Activated naive CD8-positive, alpha-beta T cell (primary cell): Measurements from ENCODE around the gene BABAM2.

Source experiments
- H3K27ac Mint-ChIP-seq: one replicate; pipeline ENCODE4 v1.8.0; 2021; ENCODE audit warnings: mixed read lengths
- H3K27me3 Mint-ChIP-seq: one replicate; pipeline ENCODE4 v1.8.0; 2021; ENCODE audit warnings: mixed read lengths
- H3K36me3 Mint-ChIP-seq: one replicate; pipeline ENCODE4 v1.8.0; 2021; ENCODE audit warnings: mixed read lengths
- H3K4me1 Mint-ChIP-seq: one replicate; pipeline ENCODE4 v1.8.0; 2021; ENCODE audit warnings: low read depth, mixed read lengths
- H3K4me3 Mint-ChIP-seq: one replicate; pipeline ENCODE4 v1.8.0; 2021; ENCODE audit warnings: mild to moderate bottlenecking, mixed read lengths
- H3K9me3 Mint-ChIP-seq: one replicate; pipeline ENCODE4 v1.8.0; 2021; ENCODE audit warnings: low read depth, mixed read lengths

Gene BABAM2

GRCh38 chr2:27940090-27940671 is 49.7 kb downstream of the BABAM2 start:
- peaks cover 13% of the 10 kb centered on the region for H3K4me1 Mint-ChIP-seq
- no peaks in the 10 kb centered on the region for H3K27me3 Mint-ChIP-seq
- peaks cover 4% of the 10 kb centered on the region for H3K36me3 Mint-ChIP-seq
- no peaks in the 10 kb centered on the region for H3K9me3 Mint-ChIP-seq
- no peak overlapping the region for H3K4me3 Mint-ChIP-seq
- H3K27ac Mint-ChIP-seq = no peak overlapping the region

GRCh38 chr2:27940982-27941381 is 50.5 kb downstream of the BABAM2 start:
- Mint-ChIP-seq H3K9me3 (no peaks in the 10 kb centered on the region), H3K36me3 (peaks cover 2% of the 10 kb centered on the region), H3K27me3 (no peaks in the 10 kb centered on the region), H3K27ac (no peak overlapping the region), H3K4me1 (peaks cover 13% of the 10 kb centered on the region), H3K4me3 (no peak overlapping the region)

- H3K36me3 Mint-ChIP-seq = peaks cover 2% of the 10 kb centered on the region
- no peaks in the 10 kb centered on the region for H3K27me3 Mint-ChIP-seq
- H3K27ac Mint-ChIP-seq = no peak overlapping the region
Observed at GRCh38 chr2:27942612-27943547, 52.4 kb downstream of the BABAM2 start.

GRCh38 chr2:27946530-27947060 is 56.1 kb downstream of the BABAM2 start:
- Mint-ChIP-seq H3K4me3 (no peak overlapping the region), H3K4me1 (peaks cover 25% of the 10 kb centered on the region), H3K27ac (peak overlapping the region; percentile 51), H3K36me3 (peaks cover 5% of the 10 kb centered on the region), H3K27me3 (no peaks in the 10 kb centered on the region), H3K9me3 (no peaks in the 10 kb centered on the region)

More at GRCh38 chr2:27942612-27943547, 52.4 kb downstream of the BABAM2 start:
- H3K4me1 Mint-ChIP-seq = peaks cover 15% of the 10 kb centered on the region
- no peaks in the 10 kb centered on the region for H3K9me3 Mint-ChIP-seq
- H3K4me3 Mint-ChIP-seq = no peak overlapping the region

GRCh38 chr2:27952070-27952469 is 61.5 kb downstream of the BABAM2 start:
- Mint-ChIP-seq H3K27me3 (no peaks in the 10 kb centered on the region), H3K27ac (no peak overlapping the region)

GRCh38 chr2:27953077-27953476 is 62.5 kb downstream of the BABAM2 start:
- Mint-ChIP-seq H3K27me3 (no peaks in the 10 kb centered on the region), H3K4me1 (peaks cover 53% of the 10 kb centered on the region), H3K27ac (no peak overlapping the region), H3K9me3 (no peaks in the 10 kb centered on the region), H3K36me3 (peaks cover 14% of the 10 kb centered on the region), H3K4me3 (no peak overlapping the region)

More at GRCh38 chr2:27952070-27952469, 61.5 kb downstream of the BABAM2 start:
- Mint-ChIP-seq H3K36me3 (peaks cover 12% of the 10 kb centered on the region), H3K4me3 (no peak overlapping the region), H3K4me1 (peaks cover 50% of the 10 kb centered on the region), H3K9me3 (no peaks in the 10 kb centered on the region)

GRCh38 chr2:27954221-27954673 is 63.7 kb downstream of the BABAM2 start:
- H3K36me3 Mint-ChIP-seq = peaks cover 14% of the 10 kb centered on the region
- H3K27me3 Mint-ChIP-seq = no peaks in the 10 kb centered on the region
- H3K9me3 Mint-ChIP-seq = no peaks in the 10 kb centered on the region
- H3K4me1 Mint-ChIP-seq = peaks cover 60% of the 10 kb centered on the region
- H3K27ac Mint-ChIP-seq = peak overlapping the region; percentile 85
- no peak overlapping the region for H3K4me3 Mint-ChIP-seq

- H3K4me1 Mint-ChIP-seq = peaks cover 63% of the 10 kb centered on the region
- peak overlapping the region; percentile 12 for H3K4me3 Mint-ChIP-seq
- peaks cover 12% of the 10 kb centered on the region for H3K36me3 Mint-ChIP-seq
- H3K9me3 Mint-ChIP-seq = no peaks in the 10 kb centered on the region
- H3K27me3 Mint-ChIP-seq = no peaks in the 10 kb centered on the region
- peak overlapping the region; percentile 85 for H3K27ac Mint-ChIP-seq
Observed at GRCh38 chr2:27954771-27955383, 64.3 kb downstream of the BABAM2 start.

GRCh38 chr2:27955384-27956161 is 65.0 kb downstream of the BABAM2 start:
- H3K4me3 Mint-ChIP-seq = peak overlapping the region; percentile 12
- H3K36me3 Mint-ChIP-seq = peaks cover 11% of the 10 kb centered on the region
- no peaks in the 10 kb centered on the region for H3K27me3 Mint-ChIP-seq
- H3K9me3 Mint-ChIP-seq = no peaks in the 10 kb centered on the region
- peak overlapping the region; percentile 85 for H3K27ac Mint-ChIP-seq
- peaks cover 68% of the 10 kb centered on the region for H3K4me1 Mint-ChIP-seq

GRCh38 chr2:27956888-27957287 is 66.4 kb downstream of the BABAM2 start:
- no peak overlapping the region for H3K4me3 Mint-ChIP-seq
- H3K9me3 Mint-ChIP-seq = no peaks in the 10 kb centered on the region
- no peaks in the 10 kb centered on the region for H3K27me3 Mint-ChIP-seq
- H3K27ac Mint-ChIP-seq = no peak overlapping the region
- peaks cover 11% of the 10 kb centered on the region for H3K36me3 Mint-ChIP-seq
- H3K4me1 Mint-ChIP-seq = peaks cover 70% of the 10 kb centered on the region

GRCh38 chr2:27958711-27959378 is 68.3 kb downstream of the BABAM2 start:
- peaks cover 9% of the 10 kb centered on the region for H3K36me3 Mint-ChIP-seq
- peak overlapping the region; percentile 23 for H3K4me3 Mint-ChIP-seq
- H3K27me3 Mint-ChIP-seq = no peaks in the 10 kb centered on the region
- no peaks in the 10 kb centered on the region for H3K9me3 Mint-ChIP-seq
- peaks cover 70% of the 10 kb centered on the region for H3K4me1 Mint-ChIP-seq
- H3K27ac Mint-ChIP-seq = no peak overlapping the region

- Mint-ChIP-seq H3K4me1 (peaks cover 65% of the 10 kb centered on the region), H3K27ac (no peak overlapping the region), H3K9me3 (no peaks in the 10 kb centered on the region), H3K27me3 (no peaks in the 10 kb centered on the region), H3K36me3 (peaks cover 12% of the 10 kb centered on the region), H3K4me3 (no peak overlapping the region)
Observed at GRCh38 chr2:27959496-27959895, 69.0 kb downstream of the BABAM2 start.

- no peaks in the 10 kb centered on the region for H3K27me3 Mint-ChIP-seq
- peak overlapping the region; percentile 28 for H3K27ac Mint-ChIP-seq
- H3K9me3 Mint-ChIP-seq = no peaks in the 10 kb centered on the region
- peak overlapping the region; percentile 35 for H3K4me3 Mint-ChIP-seq
- H3K4me1 Mint-ChIP-seq = peaks cover 65% of the 10 kb centered on the region
- peaks cover 12% of the 10 kb centered on the region for H3K36me3 Mint-ChIP-seq
Observed at GRCh38 chr2:27960237-27960912, 69.8 kb downstream of the BABAM2 start.
